K562 (cell line): ENCODE data around the gene TRIP11.

Experiments
- ADNP ChIP-seq: fragments of 200-800 bp; sonication (Bioruptor generic); IDR thresholded peaks from 2 replicates; pipeline ENCODE4 v1.6.1; 2016; ENCODE audit warnings: missing genetic modification characterization, missing compliant biosample characterization
- EWSR1 ChIP-seq: fragments of 450-650 bp; IDR thresholded peaks from 2 replicates; pipeline ENCODE4 v1.6.1; 2018; ENCODE audit warnings: borderline replicate concordance, mild to moderate bottlenecking, low read depth, moderate library complexity; ENCODE audit not compliant: partially characterized antibody
- FIP1L1 ChIP-seq: fragments of 200-400 bp; formaldehyde crosslinking; IDR thresholded peaks from 2 replicates; pipeline ENCODE4 v1.6.1; 2018; ENCODE audit warnings: mild to moderate bottlenecking, low read depth, low read length; ENCODE audit not compliant: poor library complexity, severe bottlenecking
- NFE2 ChIP-seq: IDR thresholded peaks from 2 replicates; pipeline ENCODE4 v1.6.1; 2014; ENCODE audit warnings: antibody characterized with exemption, low read depth
- TCF7 ChIP-seq: sonication (generic); IDR thresholded peaks from 2 replicates; pipeline ENCODE4 v1.6.1; 2016; ENCODE audit warnings: antibody characterized with exemption, borderline replicate concordance
- TEAD4 ChIP-seq, 2 experiments: sonication (generic) in 1 of 2; formaldehyde crosslinking in 1 of 2; IDR thresholded peaks; 2 replicates each; pipeline versions ENCODE4 v1.6.1 to v1.8.0; 2012 to 2022; ENCODE audit warnings: borderline replicate concordance in 1 of 2, inconsistent platforms in 1 of 2, low read length in 1 of 2, mild to moderate bottlenecking in 1 of 2, missing genetic modification reagents in 1 of 2
- ZBTB1 ChIP-seq: sonication (generic); formaldehyde crosslinking; IDR thresholded peaks from 2 replicates; pipeline ENCODE4 v1.8.1; 2023; ENCODE audit warnings: missing genetic modification reagents, low read depth, mild to moderate bottlenecking, borderline replicate concordance
- ZNF24 ChIP-seq: fragments of 450-650 bp; IDR thresholded peaks from 2 replicates; pipeline ENCODE4 v1.6.1; 2016

DNA sequence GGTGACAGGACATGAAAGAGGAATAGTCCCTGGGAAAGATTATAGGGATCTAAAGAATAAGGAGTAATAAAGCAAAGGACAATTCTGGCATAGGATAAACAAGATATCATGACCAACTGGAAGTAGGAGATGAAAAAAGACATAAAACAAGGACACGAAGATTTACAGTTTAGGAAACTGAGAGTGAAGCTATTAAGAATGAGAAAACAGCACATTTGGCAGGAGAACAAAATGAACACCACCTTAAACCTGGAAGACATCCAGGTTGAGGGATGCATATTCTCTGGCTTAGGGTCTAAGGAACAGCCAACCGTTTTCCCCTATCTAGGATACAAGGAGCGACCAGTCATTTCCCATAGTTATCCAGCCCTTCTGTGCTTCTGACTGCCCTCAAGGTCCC lies 1.9 kb downstream of the TRIP11 start:
- no peak for TF ChIP-seq EWSR1
- no peak for TF ChIP-seq FIP1L1
- TF ChIP-seq ZBTB1 (CRISPR knock-in tag), result no peak
- TF ChIP-seq ZNF24, result no peak
- no peak for TF ChIP-seq NFE2
- no peak for TF ChIP-seq ADNP (tag)
- TF ChIP-seq TEAD4 (IDR thresholded peaks at IDR 0.05; ENCODE audit: low read length), result no peak
- TF ChIP-seq TEAD4 (CRISPR knock-in tag; IDR thresholded peaks at IDR 0.05; ENCODE audit: borderline replicate concordance), result no peak
- no peak for TF ChIP-seq TCF7
